NK-92 treated with Interleukin-12 subunit alpha and Interleukin-12 subunit beta, amount 100 ng/mL, for 24 hours (cell line): ENCODE data around the gene HSPA12B.

ENCODE experiments used
- DNase-seq: peaks from one replicate; lab custom pipeline; 2025; lab: John Stamatoyannopoulos, UW

Gene HSPA12B

GRCh38 chr20:3749087-3749688 lies 16.7 kb downstream of the HSPA12B start:
- no peak for DNase-seq

GRCh38 chr20:3749689-3750531 lies 17.4 kb downstream of the HSPA12B start:
- DNase-seq, result no peak

- no peak for DNase-seq
These were observed 18.8 kb downstream of the HSPA12B start for GRCh38 chr20:3751305-3751674.

GRCh38 chr20:3751675-3752385 lies 19.3 kb downstream of the HSPA12B start:
- DNase-seq, result no peak

GRCh38 chr20:3752386-3752759 lies 19.9 kb downstream of the HSPA12B start:
- no peak for DNase-seq

DNA sequence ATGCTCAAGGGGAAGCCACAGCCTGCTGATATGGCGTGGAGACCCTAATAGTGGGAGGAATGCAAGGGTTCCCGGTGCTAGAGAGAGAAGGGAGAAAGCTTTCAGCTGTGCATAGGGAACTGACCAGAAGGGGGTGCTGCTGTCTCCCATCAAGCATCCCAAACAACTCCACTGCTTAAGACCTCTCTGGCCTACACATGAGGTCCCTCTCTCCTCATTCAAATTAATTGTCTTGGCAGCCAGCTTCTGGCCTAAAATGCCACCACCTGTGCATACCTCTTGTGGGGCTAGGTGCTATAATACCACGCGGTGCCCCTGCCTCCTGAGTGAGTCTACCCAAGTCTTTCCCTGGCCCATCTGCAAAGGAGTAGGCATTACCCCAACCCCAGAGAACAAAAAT lies 20.6 kb downstream of the HSPA12B start:
- no peak for DNase-seq

DNA sequence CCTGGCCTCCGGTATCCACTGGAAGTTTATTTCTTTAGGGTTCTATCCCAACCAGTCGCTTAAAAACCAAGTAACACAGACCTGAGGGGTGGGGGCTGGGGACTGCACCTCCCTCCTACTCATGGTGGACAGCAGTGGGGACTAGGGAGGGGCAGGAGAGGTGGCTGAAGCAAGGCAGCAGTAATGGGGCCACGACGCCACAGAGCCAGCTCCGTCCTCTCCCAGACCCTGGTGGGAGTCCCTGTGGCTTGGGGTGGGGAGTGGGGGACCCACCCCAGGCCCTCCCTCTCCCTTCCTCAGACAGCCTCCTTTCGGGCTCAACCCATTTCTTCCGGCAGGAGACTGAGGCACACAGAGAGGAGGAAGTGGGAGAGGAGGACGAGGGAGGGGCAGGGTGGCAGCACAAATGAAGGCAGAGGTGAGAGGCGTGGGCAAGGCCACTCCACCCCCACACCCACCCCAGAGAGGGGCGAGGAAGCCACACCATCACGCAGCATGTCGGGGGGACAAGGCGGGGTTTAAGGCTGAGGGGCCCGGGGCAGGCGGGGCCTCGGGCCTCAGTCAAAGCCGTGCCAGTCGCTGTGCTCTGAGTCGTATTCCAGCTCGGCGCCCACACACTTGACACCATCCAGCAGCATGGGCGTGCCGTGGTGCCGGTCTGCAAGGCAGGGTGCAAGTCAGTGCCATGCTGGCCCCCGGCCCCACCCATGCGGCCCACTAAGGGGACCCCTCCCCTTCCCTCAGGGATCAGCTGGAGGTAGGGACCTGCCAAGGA lies 21.2 kb downstream of the HSPA12B start:
- DNase-seq, result no peak

GRCh38 chr20:3754276-3754630 lies 21.8 kb downstream of the HSPA12B start:
- no peak for DNase-seq

GRCh38 chr20:3755269-3755668 lies 22.8 kb downstream of the HSPA12B start:
- no peak for DNase-seq

GRCh38 chr20:3755814-3756480 lies 23.5 kb downstream of the HSPA12B start:
- DNase-seq, result no peak

- no peak for DNase-seq
These were observed 24.8 kb downstream of the HSPA12B start for GRCh38 chr20:3757268-3757667.

GRCh38 chr20:3758566-3758965 lies 26.1 kb downstream of the HSPA12B start:
- DNase-seq, result no peak

- DNase-seq, result no peak
These were observed 26.9 kb downstream of the HSPA12B start for GRCh38 chr20:3759316-3759823.

DNA sequence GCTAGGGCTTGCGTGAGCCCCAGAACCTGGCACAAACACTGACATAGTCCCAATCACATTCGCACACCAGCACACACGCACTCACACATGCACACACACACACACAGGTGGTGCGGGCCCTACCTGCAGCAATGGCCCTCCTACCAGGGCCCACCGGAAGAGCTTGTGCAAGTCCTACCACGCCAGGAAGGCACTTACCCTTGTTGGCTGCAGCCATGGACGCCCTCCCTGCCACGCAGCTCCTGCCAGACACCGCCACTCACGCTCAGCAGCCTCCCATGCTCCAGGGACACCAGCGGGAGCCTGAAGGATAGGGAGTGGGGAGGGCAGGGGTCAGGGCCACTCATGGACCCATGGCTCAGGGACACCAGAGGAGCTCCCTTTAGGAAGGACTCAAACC lies 27.4 kb downstream of the HSPA12B start:
- no peak for DNase-seq

DNA sequence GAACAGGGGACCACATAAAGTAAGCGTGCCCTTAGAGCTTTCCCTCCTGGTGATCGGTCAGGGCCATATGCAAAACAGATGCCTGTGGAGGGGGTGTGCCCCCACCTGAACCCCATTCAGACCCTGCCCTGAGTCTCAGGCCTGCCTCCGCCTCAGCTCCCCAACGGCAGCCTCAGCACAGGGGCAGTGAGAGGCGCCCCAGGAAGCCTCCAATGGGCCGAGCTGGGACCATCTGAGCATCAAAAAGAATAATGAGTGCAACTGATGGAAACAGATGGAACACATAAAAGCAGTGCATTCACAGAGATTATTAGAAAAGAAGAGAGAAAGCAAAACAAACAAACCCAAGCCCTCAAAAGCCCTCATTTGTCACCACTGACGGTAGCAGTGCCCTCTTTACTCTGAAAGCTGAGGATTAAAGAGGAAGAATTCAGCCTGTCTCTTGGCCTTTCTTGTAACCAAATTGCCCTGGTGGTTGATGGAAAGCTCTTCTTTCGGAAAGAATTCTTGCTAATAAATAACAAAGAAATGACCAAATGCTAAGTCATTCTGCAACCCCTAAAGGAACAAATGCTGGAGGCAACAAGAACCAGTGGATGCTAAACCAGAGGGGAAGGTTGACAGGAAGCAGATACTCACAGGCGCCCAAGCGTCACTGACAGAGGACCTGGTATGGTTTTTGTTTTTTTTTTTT lies 28.3 kb downstream of the HSPA12B start:
- no peak for DNase-seq

DNA sequence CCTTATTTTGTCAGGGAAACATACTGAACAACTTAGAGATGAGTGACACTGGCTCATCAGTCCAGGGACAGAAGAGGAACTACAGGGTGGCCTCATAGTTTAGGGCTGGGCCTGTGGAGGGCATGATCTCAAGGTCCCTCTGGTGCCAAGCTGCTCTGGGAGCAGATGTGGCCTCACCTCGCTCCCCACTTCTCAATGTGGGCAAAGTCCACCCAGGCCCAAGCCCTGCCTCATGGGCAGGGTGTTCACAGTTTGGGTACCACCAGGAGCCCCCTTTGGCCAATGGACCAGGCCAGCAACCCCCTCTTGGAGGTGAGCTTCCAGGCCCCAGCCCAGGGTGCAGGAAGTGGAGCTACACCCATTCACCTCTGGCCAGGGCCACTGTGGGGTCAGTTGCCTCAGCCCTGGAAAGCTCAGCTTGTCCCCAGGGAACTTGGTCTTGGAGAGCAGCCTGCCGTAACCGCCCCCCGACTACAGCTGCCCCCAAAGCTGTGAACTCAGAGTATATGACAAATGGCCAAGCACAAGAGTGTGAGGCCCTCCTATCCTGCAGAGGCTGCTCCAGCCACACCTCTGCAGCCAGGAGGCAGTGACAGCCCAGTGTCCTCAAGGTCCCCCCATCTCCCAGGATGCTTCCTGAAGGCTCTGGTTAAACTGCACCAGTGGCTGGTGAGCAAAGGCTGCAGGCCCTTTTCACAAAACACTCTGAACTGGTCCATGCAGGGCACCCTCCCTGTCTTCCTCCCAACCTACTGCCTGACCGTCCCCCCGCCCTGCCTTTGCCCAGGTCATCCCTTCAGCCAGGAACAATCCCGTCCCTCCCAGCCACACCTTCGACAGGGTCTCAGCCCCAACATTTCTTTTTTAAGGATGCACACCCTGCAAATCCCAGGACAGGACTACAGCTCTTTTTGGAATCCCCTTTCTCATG lies 31.5 kb downstream of the HSPA12B start:
- no peak for DNase-seq

- DNase-seq, result no peak
These were observed 32.2 kb downstream of the HSPA12B start for GRCh38 chr20:3764659-3765058.

DNA sequence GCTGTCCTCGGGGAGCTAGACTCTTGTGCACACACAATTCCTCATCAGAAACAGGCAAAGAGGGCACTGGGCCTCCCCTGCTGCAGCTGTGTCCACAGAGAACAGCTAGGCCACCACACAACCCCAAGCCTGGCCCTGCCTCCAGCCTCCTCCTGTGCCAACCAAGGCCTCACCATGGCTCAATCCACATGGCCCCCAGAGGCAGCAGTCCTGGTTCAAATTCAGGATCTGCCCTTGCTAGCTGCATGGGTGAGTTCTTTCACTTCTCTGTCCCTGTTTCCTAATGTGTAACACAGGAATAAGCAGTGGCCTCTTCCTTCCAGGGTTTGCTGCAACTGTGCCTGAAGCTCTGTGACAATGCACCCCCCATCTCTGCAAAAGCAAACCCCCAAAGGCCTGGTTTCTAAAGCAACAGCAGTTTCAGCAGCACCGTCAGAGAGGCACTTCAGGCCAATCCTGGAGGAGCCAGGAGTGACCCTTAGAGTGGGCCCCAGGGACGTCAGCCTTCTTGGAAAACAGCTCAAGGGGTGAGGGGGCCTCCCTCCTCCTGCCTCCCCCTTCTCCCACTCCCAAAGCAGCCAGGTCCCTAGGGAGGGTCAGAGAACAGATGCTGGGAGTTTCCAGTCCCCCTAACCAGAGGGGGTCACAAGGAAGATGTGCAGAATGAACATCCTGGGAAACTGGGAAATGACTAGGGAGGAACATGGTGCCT lies 32.8 kb downstream of the HSPA12B start:
- DNase-seq, result no peak

GRCh38 chr20:3766422-3767109 lies 34.1 kb downstream of the HSPA12B start:
- no peak for DNase-seq
